CD14-positive monocyte (primary cell): ENCODE data around the gene NOL6. TPM values are rescaled to one million over a fixed set of nuclear protein-coding genes. Genes with fewer than 3 reads are reported as not detected.

ENCODE experiments used
- DNase-seq, 3 donors: peaks; one replicate each; pipeline ENCODE4 v3.0.0-alpha.2; 2011 to 2022
- H2AFZ ChIP-seq: 2 replicates; pipeline ENCODE4 v1.6.0; 2012; ENCODE audit warnings: mild to moderate bottlenecking, low read depth, low read length, inconsistent platforms; ENCODE audit not compliant: insufficient read depth, poor library complexity, severe bottlenecking
- H3K27ac ChIP-seq, 2 donors: 1 replicate in 1 of 2; 2 replicates in 1 of 2; pipeline ENCODE4 v1.5.1; 2012 to 2013; ENCODE audit warnings: low read length in 2 of 2, control low read depth in 1 of 2, inconsistent platforms in 1 of 2, low read depth in 1 of 2, mild to moderate bottlenecking in 1 of 2
- H3K27me3 ChIP-seq, 2 donors: one replicate each; pipeline versions ENCODE4 v1.6.0 to v1.6.1; 2011 to 2013; ENCODE audit warnings: low read length in 2 of 2; ENCODE audit not compliant: control insufficient read depth in 2 of 2, insufficient read depth in 2 of 2
- H3K36me3 ChIP-seq, 2 donors: replicated peaks in 1 of 2; 1 replicate in 1 of 2; 2 replicates in 1 of 2; pipeline versions ENCODE4 v1.5.1 to v1.6.1; 2012 to 2013; ENCODE audit warnings: low read length in 2 of 2, control low read depth in 1 of 2, inconsistent platforms in 1 of 2, mild to moderate bottlenecking in 1 of 2; ENCODE audit not compliant: insufficient read depth in 2 of 2, control insufficient read depth in 1 of 2
- H3K4me1 ChIP-seq, 2 donors: 1 replicate in 1 of 2; 2 replicates in 1 of 2; pipeline versions ENCODE4 v1.5.1 to v1.6.1; 2012 to 2013; ENCODE audit warnings: low read length in 2 of 2, control low read depth in 1 of 2, inconsistent platforms in 1 of 2, mild to moderate bottlenecking in 1 of 2, moderate library complexity in 1 of 2; ENCODE audit not compliant: insufficient read depth in 2 of 2, control insufficient read depth in 1 of 2
- H3K4me2 ChIP-seq: replicated peaks from 2 replicates; pipeline ENCODE3; 2012; ENCODE audit warnings: low read length, moderate library complexity, mild to moderate bottlenecking; ENCODE audit not compliant: poor library complexity, severe bottlenecking; ENCODE audit errors: extremely low read depth
- H3K4me3 ChIP-seq, 3 experiments: fragments of 200-600 bp in 1 of 3; sonication (generic) in 1 of 3; replicated peaks in 1 of 3; 1 replicate in 2 of 3; 2 replicates in 1 of 3; pipeline ENCODE4 v1.5.1; 2011 to 2013; ENCODE audit warnings: low read length in 3 of 3, mild to moderate bottlenecking in 3 of 3, control low read depth in 2 of 3, low read depth in 2 of 3, inconsistent platforms in 1 of 3, moderate library complexity in 1 of 3
- H3K79me2 ChIP-seq: 2 replicates; pipeline ENCODE4 v1.6.0; 2012; ENCODE audit warnings: mild to moderate bottlenecking, control low read depth, inconsistent platforms, low read length, moderate library complexity; ENCODE audit not compliant: insufficient read depth
- H3K9ac ChIP-seq: 2 replicates; pipeline ENCODE4 v1.6.0; 2017; ENCODE audit warnings: low read length, mild to moderate bottlenecking; ENCODE audit not compliant: insufficient read depth, poor library complexity, severe bottlenecking
- H3K9me3 ChIP-seq, 2 donors: replicated peaks in 1 of 2; 1 replicate in 1 of 2; 2 replicates in 1 of 2; pipeline versions ENCODE4 v1.5.1 to v1.6.1; 2012 to 2013; ENCODE audit warnings: low read length in 2 of 2, control low read depth in 1 of 2; ENCODE audit not compliant: control insufficient read depth in 1 of 2, insufficient read depth in 1 of 2
- H4K20me1 ChIP-seq: 2 replicates; pipeline ENCODE4 v1.6.0; 2012; ENCODE audit warnings: mild to moderate bottlenecking, low read length, control low read depth, moderate library complexity; ENCODE audit not compliant: insufficient read depth
- H3K27ac Mint-ChIP-seq, 7 donors: one replicate each; pipeline ENCODE4 v1.8.0; 2020; ENCODE audit warnings: mild to moderate bottlenecking in 7 of 7, mixed read lengths in 7 of 7, moderate library complexity in 6 of 7, inconsistent platforms in 2 of 7
- H3K27me3 Mint-ChIP-seq, 3 donors: one replicate each; pipeline ENCODE4 v1.8.0; 2021 to 2022; ENCODE audit warnings: low read depth in 3 of 3, mild to moderate bottlenecking in 3 of 3, mixed read lengths in 3 of 3, moderate library complexity in 3 of 3, inconsistent platforms in 1 of 3
- H3K36me3 Mint-ChIP-seq, 2 donors: one replicate each; pipeline ENCODE4 v1.8.0; 2020; ENCODE audit warnings: mixed read lengths in 2 of 2, inconsistent platforms in 1 of 2, mild to moderate bottlenecking in 1 of 2
- H3K4me1 Mint-ChIP-seq: one replicate; pipeline ENCODE4 v1.8.0; 2020; ENCODE audit warnings: mild to moderate bottlenecking, mixed read lengths
- H3K4me3 Mint-ChIP-seq, 2 donors: one replicate each; pipeline ENCODE4 v1.8.0; 2020; ENCODE audit warnings: mild to moderate bottlenecking in 2 of 2, mixed read lengths in 2 of 2, moderate library complexity in 1 of 2
- H3K9me3 Mint-ChIP-seq, 7 donors: one replicate each; pipeline ENCODE4 v1.8.0; 2020 to 2022; ENCODE audit warnings: mixed read lengths in 7 of 7, mild to moderate bottlenecking in 6 of 7, moderate library complexity in 6 of 7, inconsistent platforms in 2 of 7
- CTCF ChIP-seq: fragments of 200-600 bp; IDR thresholded peaks from one replicate; pipeline ENCODE4 v1.8.0; 2022; ENCODE audit warnings: antibody characterized with exemption, mild to moderate bottlenecking
- WGBS: methylation state at CpG from one replicate; pipeline ENCODE4 v1.1.5; 2013; ENCODE audit warnings: missing lambda C conversion rate; ENCODE audit not compliant: insufficient coverage; 5-methylcytosine and 5-hydroxymethylcytosine counted together
- intact Hi-C, 2 donors: fragments of 100-400 bp; cut with micrococcal nuclease; formaldehyde crosslinking; loops; one replicate each; pipeline versions ENCODE4 v1.15.0 to v1.15.1; 2023
- polyA plus RNA-seq, 3 donors: library from polyadenylated mRNA; depleted of rRNA in 1 of 3; unstranded in 2 of 3; stranded (reverse) in 1 of 3; fragments of 300-500 nt in 2 of 3; fragments of >200 nt in 1 of 3; fragmentation: Illumina TruSeq in 2 of 3; gene quantifications; 1 replicate in 2 of 3; 2 replicates in 1 of 3; pipeline ENCODE4 v1.2.3, GENCODE V29; 2012 to 2021

NOL6 gene
- polyA plus RNA-seq, 3 donors: 4.6 to 21.9 (median 10.1) TPM

DNA sequence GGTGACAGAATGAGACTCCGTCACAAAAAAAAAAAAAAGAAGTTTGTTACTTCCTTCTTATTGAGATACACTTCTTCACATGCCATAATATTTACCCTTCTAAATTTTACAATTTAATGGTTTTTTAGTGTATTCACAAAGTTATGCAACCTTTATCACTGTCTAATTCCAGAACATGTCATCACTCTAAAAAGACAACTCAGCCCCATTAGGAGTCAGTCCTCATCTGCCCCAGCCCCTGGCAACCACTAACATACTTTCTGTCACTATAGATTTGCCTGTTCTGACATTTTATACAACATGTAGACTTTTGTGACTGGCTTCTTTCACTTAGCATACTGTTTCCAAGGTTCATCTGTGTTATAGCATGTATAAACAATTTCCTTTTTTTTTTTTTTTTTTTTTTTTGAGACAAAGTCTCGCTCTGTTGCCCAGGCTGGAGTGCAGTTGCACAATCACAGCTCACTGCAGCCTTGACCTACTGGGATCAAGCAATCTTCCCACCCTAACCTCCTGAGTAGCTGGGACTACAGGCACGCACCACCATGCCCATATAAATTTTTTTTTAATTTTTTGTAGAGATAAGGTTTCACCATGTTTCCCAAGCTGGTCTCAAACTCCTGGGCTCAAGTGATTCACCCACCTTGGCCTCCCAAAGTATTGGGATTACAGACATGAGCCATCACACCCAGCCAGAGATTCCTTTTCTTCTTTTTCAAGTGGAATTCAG is 44.3 kb downstream of the NOL6 start:
- Histone ChIP-seq H3K79me2 (no peaks in the 10 kb centered on the region), H2AFZ (no peak overlapping the region), H4K20me1 (no peaks in the 10 kb centered on the region), H3K4me3 (no peak overlapping the region), H3K9me3 (no peaks in the 10 kb centered on the region), H3K36me3 (no peaks in the 10 kb centered on the region), H3K4me2 (no peak overlapping the region), H3K4me1 (no peaks in the 10 kb centered on the region), H3K9ac (no peak overlapping the region), H3K27ac (no peak overlapping the region), H3K27me3 (no peaks in the 10 kb centered on the region)
- WGBS: no CpG with 5 or more reads among the region's 3 CpGs
- no peaks in the 10 kb centered on the region for H3K36me3 Mint-ChIP-seq
- intact Hi-C loops: no loop called here
- H3K9me3 Mint-ChIP-seq: peaks cover 0 to 3% (median 0%) of the 10 kb centered on the region in 7 donors
- no peak overlapping the region for H3K4me3 Mint-ChIP-seq
- no peak for DNase-seq
- peak overlapping the region in 1 of 7 donors; percentile 52 for H3K27ac Mint-ChIP-seq
- H3K27me3 Mint-ChIP-seq: peaks cover 0 to 2% (median 1%) of the 10 kb centered on the region in 3 donors
- TF ChIP-seq CTCF: no peak
- H3K4me1 Mint-ChIP-seq: peaks cover 5% of the 10 kb centered on the region

- Histone ChIP-seq H3K36me3 (no peaks in the 10 kb centered on the region), H3K9ac (no peak overlapping the region), H3K27ac (no peak overlapping the region), H4K20me1 (no peaks in the 10 kb centered on the region), H3K79me2 (no peaks in the 10 kb centered on the region), H3K4me2 (no peak overlapping the region), H3K27me3 (no peaks in the 10 kb centered on the region), H3K4me1 (no peaks in the 10 kb centered on the region), H3K4me3 (no peak overlapping the region), H2AFZ (no peak overlapping the region), H3K9me3 (no peaks in the 10 kb centered on the region)
- TF ChIP-seq CTCF: no peak
- H3K4me1 Mint-ChIP-seq: peaks cover 5% of the 10 kb centered on the region
- peaks cover 0 to 2% (median 1%) of the 10 kb centered on the region in 3 donors for H3K27me3 Mint-ChIP-seq
- H3K36me3 Mint-ChIP-seq: no peaks in the 10 kb centered on the region
- DNase-seq: no peak
- no peak overlapping the region for H3K27ac Mint-ChIP-seq
- peaks cover 0 to 3% (median 0%) of the 10 kb centered on the region in 7 donors for H3K9me3 Mint-ChIP-seq
- intact Hi-C loops: no loop called here
- 92% methylated on average over 7 of the region's 7 CpGs for WGBS
- no peak overlapping the region for H3K4me3 Mint-ChIP-seq
Observed at GRCh38 chr9:33426843-33427293, 46.9 kb downstream of the NOL6 start.
